Peyer's patch (tissue), 4 donors: ENCODE measurements around the gene GALNT2.

Experiments used
- POLR2A ChIP-seq, 2 donors: fragments of 450-650 bp; IDR thresholded peaks; one replicate each; pipeline ENCODE4 v1.5.1; 2017; ENCODE audit warnings: antibody characterized with exemption in 2 of 2, mild to moderate bottlenecking in 2 of 2, moderate library complexity in 2 of 2
- TF ChIP-seq, protein P1 (sequence below), 6 experiments: fragments of 450-650 bp in 4 of 6; fragments of 200-600 bp in 2 of 6; sonication (generic) in 1 of 6; IDR thresholded peaks; one replicate each; pipeline ENCODE4 v1.5.1; 2017 to 2019; ENCODE audit warnings: antibody characterized with exemption in 6 of 6, mild to moderate bottlenecking in 3 of 6, moderate library complexity in 1 of 6

- TF ChIP-seq, protein P1, sequence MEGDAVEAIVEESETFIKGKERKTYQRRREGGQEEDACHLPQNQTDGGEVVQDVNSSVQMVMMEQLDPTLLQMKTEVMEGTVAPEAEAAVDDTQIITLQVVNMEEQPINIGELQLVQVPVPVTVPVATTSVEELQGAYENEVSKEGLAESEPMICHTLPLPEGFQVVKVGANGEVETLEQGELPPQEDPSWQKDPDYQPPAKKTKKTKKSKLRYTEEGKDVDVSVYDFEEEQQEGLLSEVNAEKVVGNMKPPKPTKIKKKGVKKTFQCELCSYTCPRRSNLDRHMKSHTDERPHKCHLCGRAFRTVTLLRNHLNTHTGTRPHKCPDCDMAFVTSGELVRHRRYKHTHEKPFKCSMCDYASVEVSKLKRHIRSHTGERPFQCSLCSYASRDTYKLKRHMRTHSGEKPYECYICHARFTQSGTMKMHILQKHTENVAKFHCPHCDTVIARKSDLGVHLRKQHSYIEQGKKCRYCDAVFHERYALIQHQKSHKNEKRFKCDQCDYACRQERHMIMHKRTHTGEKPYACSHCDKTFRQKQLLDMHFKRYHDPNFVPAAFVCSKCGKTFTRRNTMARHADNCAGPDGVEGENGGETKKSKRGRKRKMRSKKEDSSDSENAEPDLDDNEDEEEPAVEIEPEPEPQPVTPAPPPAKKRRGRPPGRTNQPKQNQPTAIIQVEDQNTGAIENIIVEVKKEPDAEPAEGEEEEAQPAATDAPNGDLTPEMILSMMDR (IDR thresholded peaks at IDR 0.05), result no peak
- no peak for TF ChIP-seq POLR2A (IDR thresholded peaks at IDR 0.05)
Measured at GRCh38 chr1:230189341-230189740, 122.3 kb downstream of the GALNT2 start.
